Liver (tissue), 3 donors: ENCODE data around the gene PROKR1.

Source experiments
- GABPA ChIP-seq, 2 donors: IDR thresholded peaks in 1 of 2; conservative IDR thresholded peaks in 1 of 2; 2 replicates each; pipeline ENCODE4 v1.6.1; 2016; ENCODE audit warnings: antibody characterized with exemption in 2 of 2, mild to moderate bottlenecking in 1 of 2, moderate library complexity in 1 of 2
- JUND ChIP-seq, 2 donors: IDR thresholded peaks; 2 replicates each; pipeline ENCODE4 v1.6.1; 2016; ENCODE audit warnings: antibody characterized with exemption in 2 of 2
- YY1 ChIP-seq: IDR thresholded peaks from 2 replicates; pipeline ENCODE4 v1.6.1; 2016; ENCODE audit warnings: antibody characterized with exemption, mild to moderate bottlenecking
- TF ChIP-seq, protein P1 (sequence below): fragments of 150-350 bp; IDR thresholded peaks from 2 replicates; pipeline ENCODE4 v1.5.1; 2017; ENCODE audit warnings: improper control_type of control experiment, low read depth, low read length; ENCODE audit not compliant: missing input control
- TF ChIP-seq, protein P2 (sequence below): IDR thresholded peaks from 2 replicates; pipeline ENCODE4 v1.6.1; 2016; ENCODE audit warnings: antibody characterized with exemption, mild to moderate bottlenecking
- donor health status: healthy.
- donor health status: healthy.

DNA sequence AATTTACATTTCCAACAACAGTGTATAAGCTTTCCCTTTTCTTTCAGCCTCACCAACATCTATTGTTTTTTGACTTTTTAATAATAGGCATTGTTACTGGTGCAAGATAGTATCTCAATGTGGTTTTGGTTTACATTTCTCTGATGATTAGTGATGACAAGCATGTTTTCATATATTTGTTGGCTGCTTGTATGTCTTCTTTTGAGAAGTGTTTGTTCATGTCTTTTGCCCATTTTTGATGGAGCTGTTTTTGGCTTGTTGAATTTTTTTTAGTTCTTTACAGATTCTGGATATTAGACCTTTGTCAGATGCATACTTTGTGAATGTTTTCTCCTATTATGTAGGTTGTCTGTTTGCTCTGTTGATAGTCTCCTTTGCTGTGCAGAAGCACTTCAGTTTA lies 32.1 kb downstream of the PROKR1 start:
- TF ChIP-seq, protein P1, sequence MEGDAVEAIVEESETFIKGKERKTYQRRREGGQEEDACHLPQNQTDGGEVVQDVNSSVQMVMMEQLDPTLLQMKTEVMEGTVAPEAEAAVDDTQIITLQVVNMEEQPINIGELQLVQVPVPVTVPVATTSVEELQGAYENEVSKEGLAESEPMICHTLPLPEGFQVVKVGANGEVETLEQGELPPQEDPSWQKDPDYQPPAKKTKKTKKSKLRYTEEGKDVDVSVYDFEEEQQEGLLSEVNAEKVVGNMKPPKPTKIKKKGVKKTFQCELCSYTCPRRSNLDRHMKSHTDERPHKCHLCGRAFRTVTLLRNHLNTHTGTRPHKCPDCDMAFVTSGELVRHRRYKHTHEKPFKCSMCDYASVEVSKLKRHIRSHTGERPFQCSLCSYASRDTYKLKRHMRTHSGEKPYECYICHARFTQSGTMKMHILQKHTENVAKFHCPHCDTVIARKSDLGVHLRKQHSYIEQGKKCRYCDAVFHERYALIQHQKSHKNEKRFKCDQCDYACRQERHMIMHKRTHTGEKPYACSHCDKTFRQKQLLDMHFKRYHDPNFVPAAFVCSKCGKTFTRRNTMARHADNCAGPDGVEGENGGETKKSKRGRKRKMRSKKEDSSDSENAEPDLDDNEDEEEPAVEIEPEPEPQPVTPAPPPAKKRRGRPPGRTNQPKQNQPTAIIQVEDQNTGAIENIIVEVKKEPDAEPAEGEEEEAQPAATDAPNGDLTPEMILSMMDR: no peak
- TF ChIP-seq, protein P2, sequence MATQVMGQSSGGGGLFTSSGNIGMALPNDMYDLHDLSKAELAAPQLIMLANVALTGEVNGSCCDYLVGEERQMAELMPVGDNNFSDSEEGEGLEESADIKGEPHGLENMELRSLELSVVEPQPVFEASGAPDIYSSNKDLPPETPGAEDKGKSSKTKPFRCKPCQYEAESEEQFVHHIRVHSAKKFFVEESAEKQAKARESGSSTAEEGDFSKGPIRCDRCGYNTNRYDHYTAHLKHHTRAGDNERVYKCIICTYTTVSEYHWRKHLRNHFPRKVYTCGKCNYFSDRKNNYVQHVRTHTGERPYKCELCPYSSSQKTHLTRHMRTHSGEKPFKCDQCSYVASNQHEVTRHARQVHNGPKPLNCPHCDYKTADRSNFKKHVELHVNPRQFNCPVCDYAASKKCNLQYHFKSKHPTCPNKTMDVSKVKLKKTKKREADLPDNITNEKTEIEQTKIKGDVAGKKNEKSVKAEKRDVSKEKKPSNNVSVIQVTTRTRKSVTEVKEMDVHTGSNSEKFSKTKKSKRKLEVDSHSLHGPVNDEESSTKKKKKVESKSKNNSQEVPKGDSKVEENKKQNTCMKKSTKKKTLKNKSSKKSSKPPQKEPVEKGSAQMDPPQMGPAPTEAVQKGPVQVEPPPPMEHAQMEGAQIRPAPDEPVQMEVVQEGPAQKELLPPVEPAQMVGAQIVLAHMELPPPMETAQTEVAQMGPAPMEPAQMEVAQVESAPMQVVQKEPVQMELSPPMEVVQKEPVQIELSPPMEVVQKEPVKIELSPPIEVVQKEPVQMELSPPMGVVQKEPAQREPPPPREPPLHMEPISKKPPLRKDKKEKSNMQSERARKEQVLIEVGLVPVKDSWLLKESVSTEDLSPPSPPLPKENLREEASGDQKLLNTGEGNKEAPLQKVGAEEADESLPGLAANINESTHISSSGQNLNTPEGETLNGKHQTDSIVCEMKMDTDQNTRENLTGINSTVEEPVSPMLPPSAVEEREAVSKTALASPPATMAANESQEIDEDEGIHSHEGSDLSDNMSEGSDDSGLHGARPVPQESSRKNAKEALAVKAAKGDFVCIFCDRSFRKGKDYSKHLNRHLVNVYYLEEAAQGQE: no peak
- TF ChIP-seq YY1 (no peak), JUND (IDR thresholded peaks at IDR 0.05) (no peak), GABPA (IDR thresholded peaks at IDR 0.05 in 1 of 2, conservative IDR thresholded peaks at IDR 0.05 in 1 of 2) (no peak)
